NB4 (cell line): ENCODE measurements around the gene LRBA.
"Not testable (repeated sequence)": the region's sequence is repeated elsewhere in the genome, so short reads cannot be mapped to it uniquely, and the experiment has no call there.

Experiments
- DNase-seq: peaks from one replicate; pipeline ENCODE4 v3.0.0; 2010; ENCODE audit warnings: low read depth
- H3K4me3 ChIP-seq: one replicate; pipeline ENCODE4 v1.5.1; 2011; ENCODE audit warnings: mild to moderate bottlenecking, low read depth, low read length, moderate library complexity
- CTCF ChIP-seq: IDR thresholded peaks from one replicate; pipeline ENCODE4 v1.5.1; 2012; ENCODE audit warnings: low read depth, low read length
- MAX ChIP-seq: IDR thresholded peaks from 2 replicates; pipeline ENCODE4 v1.6.1; 2011; ENCODE audit warnings: low read depth, low read length
- MYC ChIP-seq: IDR thresholded peaks from 2 replicates; pipeline ENCODE4 v1.6.1; 2011; ENCODE audit warnings: low read depth, low read length
- POLR2A ChIP-seq: IDR thresholded peaks from 2 replicates; pipeline ENCODE4 v1.6.1; 2011; ENCODE audit warnings: mild to moderate bottlenecking; ENCODE audit not compliant: insufficient read length; ENCODE audit errors: extremely low read depth

Gene LRBA

GRCh38 chr4:150541681-150542080 lies 473.4 kb downstream of the LRBA start:
- no peak overlapping the region for H3K4me3 ChIP-seq
- TF ChIP-seq MAX: no peak
- no peak for TF ChIP-seq POLR2A
- no peak for TF ChIP-seq MYC
- no peak for TF ChIP-seq CTCF
- DNase-seq: no peak

GRCh38 chr4:150540959-150541360 lies 474.1 kb downstream of the LRBA start:
- TF ChIP-seq POLR2A (no peak), CTCF (no peak), MAX (no peak), MYC (no peak)
- DNase-seq: no peak
- no peak overlapping the region for H3K4me3 ChIP-seq

GRCh38 chr4:150540536-150540935 lies 474.5 kb downstream of the LRBA start:
- TF ChIP-seq MYC (no peak), MAX (no peak), CTCF (no peak), POLR2A (no peak)
- no peak for DNase-seq
- H3K4me3 ChIP-seq: no peak overlapping the region

- DNase-seq, H3K4me3 ChIP-seq: not testable (repeated sequence)
These were observed 477.2 kb downstream of the LRBA start for GRCh38 chr4:150537911-150538310.

GRCh38 chr4:150534818-150535217 lies 480.3 kb downstream of the LRBA start:
- no peak for DNase-seq
- H3K4me3 ChIP-seq: no peak overlapping the region
- no peak for TF ChIP-seq MYC
- no peak for TF ChIP-seq MAX

GRCh38 chr4:150533673-150534072 lies 481.4 kb downstream of the LRBA start:
- TF ChIP-seq MYC: no peak
- TF ChIP-seq CTCF: no peak
- no peak for TF ChIP-seq POLR2A
- TF ChIP-seq MAX: no peak
- DNase-seq: no peak
- no peak overlapping the region for H3K4me3 ChIP-seq

GRCh38 chr4:150525321-150525868 lies 489.7 kb downstream of the LRBA start:
- no peak for TF ChIP-seq MAX
- TF ChIP-seq CTCF: no peak
- no peak for TF ChIP-seq POLR2A
- TF ChIP-seq MYC: no peak

More at GRCh38 chr4:150525321-150525868, 489.7 kb downstream of the LRBA start:
- no peak for DNase-seq
- H3K4me3 ChIP-seq: no peak overlapping the region
